NCI-H2171 treated with DMSO at 0.1 percent for 48 hours (cell line): ENCODE data around the gene KCNG2.
"Not testable (repeated sequence)": the region's sequence is repeated elsewhere in the genome, so short reads cannot be mapped to it uniquely, and the experiment has no call there.

Experiments
- DNase-seq: peaks from one replicate; lab custom pipeline; 2025; lab: John Stamatoyannopoulos, UW

KCNG2 gene, protein sequence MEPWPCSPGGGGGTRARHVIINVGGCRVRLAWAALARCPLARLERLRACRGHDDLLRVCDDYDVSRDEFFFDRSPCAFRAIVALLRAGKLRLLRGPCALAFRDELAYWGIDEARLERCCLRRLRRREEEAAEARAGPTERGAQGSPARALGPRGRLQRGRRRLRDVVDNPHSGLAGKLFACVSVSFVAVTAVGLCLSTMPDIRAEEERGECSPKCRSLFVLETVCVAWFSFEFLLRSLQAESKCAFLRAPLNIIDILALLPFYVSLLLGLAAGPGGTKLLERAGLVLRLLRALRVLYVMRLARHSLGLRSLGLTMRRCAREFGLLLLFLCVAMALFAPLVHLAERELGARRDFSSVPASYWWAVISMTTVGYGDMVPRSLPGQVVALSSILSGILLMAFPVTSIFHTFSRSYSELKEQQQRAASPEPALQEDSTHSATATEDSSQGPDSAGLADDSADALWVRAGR

DNA sequence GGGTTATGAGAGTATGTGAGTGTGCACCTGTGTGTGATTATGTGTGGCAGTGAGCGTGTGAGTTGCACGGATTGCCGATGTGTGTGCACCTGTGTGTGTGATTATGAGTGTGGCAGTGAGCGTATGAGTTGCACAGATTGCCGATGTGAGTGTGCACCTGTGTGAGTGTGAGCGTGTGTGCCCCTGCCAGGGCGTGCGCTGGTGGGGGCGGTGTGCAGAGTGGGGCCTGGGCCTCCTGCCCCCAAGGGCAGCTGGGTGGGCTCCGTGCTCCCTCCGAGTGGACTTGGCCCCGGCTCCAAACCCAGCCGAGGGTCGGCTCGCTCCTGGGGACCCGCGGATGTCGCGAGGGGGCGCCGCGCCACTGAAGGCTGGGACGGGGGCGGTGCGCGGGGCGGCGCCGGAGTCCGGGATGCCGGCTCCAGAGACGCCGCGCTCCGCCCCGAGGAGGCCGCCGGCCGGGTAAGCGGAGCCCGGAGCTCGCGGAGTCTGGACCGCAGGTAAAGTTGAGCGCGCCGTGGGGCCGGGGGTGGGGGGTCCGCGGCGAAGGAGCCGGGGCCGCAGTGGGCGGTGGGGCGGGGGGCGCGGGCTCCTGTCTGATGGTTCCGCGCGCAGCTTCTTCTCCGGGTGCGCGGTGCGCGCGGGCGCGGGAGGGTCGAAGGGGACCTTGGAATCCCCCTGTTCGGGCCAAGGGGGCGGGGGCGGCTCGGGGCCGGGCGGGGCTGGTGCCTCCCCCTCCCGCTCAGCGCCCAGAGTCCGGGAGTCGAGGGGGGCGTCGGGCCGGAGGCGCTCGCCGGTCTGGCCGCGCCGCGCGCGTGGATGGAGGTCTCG is at the start of gene KCNG2:
KCNG2 (plus strand) TSS at position 421 of the 828 bp plus-strand sequence. CDS start 65,730 bp downstream, outside the sequence.
- DNase-seq: peak; percentile 11

DNA sequence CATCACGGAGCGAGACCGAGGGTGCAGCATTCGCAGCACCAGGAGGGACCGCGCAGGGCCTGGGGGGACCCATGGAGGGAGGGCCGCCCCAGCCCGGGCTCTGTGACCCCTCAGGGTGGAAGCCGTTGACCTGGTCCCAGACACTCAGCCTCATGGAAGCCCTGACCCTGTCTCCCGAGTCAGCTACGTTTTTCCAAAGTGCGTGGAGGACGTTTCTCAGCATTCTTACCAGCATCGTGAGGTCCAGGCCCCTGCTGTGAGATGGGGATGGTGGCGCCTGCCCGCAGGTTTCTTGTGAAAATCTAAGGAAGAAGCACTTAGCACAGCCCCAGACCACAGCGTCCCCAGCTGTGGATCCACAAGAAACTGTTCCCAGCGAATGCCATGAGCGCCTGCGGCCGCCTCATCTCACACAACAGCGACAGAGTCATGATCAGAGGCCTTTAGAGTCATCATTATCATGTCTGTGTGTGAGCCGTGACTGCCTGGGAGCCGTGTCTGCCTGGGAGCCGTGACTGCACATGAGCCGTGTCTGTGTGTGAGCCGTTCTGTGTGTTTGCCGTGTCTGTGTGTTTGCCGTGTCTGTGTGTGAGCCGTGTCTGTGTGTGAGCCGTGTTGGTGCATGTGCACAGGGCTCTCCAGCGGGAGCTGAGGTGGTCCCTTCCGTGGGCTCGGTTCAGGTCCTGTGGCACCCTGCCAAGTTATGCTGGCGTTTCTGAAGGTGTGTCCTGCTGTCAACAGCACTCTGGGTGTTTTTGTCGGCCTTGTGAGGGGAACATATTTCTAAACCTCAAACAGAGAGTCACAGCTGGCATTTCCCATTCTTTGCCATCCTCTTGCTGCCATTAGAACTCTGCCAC is 49.2 kb upstream of the KCNG2 start:
- DNase-seq: no peak

DNA sequence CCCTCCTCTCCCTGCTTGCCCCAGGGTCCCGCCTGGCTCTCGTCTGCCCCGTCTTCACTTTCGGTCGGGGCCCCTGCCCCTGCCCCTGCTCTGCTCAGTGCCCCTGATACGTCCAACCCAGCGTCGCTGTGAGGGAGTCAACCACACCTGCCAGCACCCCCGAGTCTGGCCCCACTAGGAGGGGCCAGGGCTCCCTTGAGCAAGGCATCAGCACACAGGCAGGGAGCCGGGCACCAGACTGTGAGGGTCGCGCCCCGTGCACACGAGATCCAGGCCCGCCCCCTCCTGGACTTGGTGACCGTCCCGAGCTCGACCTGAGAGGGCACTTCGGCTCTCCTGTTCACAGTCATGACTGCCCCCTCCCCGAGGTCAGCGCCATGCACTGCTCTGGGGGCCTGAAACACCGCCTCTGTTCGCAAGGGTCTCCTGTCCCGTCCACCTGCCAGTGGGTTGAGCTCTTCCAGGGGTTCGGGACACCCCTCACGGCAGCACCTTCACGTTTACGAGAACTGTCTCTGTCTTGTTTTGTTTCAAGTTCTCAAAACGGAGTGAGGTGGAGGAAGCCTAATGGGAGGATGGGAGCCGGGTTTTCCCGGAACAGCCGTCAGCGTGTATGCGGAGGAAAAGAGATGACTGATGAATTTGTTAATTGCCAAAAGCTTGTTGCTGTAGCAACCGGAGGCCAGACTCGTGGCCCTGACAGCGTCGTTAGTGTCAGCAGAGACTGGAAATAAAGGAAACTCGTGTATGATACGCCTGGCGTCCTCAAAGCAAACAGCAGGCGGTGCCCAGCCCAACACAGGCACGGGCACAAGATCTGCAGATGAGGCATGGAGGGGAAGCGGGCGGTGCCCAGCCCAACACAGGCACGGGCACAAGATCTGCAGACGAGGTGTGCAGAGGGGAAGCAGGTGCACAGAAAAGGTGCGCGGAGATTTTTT is 48.2 kb upstream of the KCNG2 start:
- DNase-seq: no peak

DNA sequence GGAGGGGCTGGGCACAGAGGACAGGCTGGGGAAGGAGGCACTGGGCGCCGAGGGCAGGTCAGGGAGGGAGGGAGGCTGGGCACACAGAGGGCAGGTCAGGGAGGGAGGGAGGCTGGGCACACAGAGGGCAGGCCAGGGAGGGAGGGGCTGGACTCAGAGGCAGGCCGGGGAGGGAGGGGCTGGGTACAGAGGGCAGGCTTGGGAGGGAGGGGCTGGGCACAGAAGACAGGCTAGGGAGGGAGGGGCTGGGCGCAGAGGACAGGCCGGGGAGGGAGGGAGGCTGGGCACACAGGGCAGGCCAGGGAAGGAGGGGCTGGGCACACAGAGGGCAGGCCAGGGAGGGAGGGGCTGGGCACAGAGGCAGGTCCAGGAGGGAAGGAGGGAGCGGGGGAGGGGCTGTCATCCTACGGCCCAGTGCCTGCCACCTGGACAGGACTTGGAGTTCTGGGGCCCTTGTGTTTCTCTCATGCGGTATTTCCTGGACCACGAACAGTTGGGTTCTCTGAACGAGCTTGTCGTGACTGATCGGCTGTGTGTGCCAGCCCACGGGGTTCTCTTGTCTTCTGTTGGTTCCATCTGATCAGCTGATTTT is 46.7 kb upstream of the KCNG2 start:
- no peak for DNase-seq

DNA sequence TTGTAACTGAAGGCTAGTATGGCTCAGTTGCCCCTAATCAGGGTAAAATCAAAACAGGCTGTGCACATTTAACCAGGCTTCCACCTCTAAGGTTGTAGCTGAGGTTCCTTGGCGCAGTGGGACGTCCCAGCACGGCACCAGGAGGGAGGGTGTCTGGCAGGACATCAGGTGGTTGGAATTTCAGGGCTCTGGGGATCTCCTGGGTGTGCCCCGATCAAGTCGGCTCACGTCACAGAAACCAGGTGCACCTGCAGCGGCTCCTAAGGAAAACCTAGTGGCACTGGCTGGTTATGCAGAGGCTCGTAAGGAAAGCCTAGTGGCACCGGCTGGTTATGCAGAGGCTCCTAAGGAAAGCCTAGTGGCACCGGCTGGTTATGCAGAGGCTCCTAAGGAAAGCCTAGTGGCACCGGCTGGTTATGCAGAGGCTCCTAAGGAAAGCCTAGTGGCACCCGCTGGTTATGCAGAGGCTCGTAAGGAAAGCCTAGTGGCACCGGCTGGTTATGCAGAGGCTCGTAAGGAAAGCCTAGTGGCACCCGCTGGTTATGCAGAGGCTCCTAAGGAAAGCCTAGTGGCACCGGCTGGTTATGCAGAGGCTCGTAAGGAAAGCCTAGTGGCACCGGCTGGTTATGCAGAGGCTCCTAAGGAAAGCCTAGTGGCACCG is 45.7 kb upstream of the KCNG2 start:
- not testable (repeated sequence) for DNase-seq

DNA sequence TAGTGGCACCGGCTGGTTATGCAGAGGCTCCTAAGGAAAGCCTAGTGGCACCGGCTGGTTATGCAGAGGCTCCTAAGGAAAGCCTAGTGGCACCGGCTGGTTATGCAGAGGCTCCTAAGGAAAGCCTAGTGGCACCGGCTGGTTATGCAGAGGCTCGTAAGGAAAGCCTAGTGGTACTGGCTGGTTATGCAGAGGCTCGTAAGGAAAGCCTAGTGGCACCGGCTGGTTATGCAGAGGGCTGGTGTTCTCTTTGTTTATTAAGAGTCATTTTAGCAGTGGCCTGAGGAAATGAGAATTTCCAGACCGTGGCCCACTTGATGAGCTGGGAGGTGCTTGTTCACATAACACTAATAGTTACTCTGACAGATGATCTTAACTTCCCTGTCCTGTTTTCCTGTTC is 44.8 kb upstream of the KCNG2 start:
- DNase-seq: not testable (repeated sequence)

DNA sequence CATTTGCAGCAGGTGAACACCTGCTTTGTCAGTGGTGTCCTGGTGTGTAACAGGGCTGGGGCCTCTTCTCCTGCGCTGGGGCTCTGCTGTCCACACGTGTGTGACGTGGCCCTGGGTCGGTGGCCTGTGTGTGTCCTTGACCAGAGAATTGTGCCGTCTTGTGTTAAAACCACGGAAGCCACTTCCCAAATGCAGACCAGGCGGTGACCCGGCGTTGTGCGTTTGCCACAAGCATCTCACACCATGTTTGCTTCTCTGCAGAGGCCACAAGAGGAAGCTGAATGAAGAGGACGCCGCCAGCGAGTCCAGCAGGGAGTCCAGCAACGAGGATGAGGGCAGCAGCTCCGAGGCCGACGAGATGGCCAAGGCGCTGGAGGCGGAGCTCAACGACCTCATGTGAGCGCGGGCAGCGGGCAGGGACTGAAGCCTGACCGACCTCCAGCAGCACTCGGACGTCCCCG is 44.3 kb upstream of the KCNG2 start:
- DNase-seq: no peak

DNA sequence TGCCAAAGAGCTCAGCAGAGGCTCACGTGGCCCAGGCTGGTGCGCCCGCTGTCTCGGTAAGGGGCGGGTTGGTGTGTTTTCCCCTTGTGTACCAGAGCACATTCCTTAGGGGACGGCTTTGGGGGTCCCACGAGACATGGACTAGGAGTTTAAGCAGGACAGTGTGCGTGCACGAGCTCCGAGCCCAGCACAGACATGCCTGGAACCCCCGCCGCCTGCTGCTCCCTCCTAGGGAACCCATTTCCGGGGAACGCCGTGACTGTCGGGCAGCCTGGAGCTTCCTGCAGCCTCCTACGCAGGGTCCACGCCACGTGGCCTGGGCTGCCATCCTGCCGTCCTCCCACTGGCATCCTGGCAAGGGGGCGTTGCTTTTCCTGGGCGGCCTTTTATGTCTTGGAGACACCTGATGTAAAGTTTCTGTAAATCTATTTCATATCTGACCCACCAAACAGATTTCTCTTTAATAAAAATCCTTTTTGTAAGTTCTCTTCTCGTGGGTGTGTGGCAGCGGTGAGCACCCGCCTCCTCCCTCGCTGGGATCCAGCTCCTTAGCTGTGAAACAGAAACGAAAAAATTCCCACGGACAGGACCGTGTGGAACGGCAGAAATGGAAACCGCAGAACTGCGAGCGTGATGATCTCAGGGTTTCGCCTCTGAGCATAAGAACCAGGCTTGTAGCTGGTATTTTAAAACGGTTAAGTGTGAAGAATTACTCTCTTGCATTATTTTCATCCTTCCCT is 43.5 kb upstream of the KCNG2 start:
- no peak for DNase-seq

DNA sequence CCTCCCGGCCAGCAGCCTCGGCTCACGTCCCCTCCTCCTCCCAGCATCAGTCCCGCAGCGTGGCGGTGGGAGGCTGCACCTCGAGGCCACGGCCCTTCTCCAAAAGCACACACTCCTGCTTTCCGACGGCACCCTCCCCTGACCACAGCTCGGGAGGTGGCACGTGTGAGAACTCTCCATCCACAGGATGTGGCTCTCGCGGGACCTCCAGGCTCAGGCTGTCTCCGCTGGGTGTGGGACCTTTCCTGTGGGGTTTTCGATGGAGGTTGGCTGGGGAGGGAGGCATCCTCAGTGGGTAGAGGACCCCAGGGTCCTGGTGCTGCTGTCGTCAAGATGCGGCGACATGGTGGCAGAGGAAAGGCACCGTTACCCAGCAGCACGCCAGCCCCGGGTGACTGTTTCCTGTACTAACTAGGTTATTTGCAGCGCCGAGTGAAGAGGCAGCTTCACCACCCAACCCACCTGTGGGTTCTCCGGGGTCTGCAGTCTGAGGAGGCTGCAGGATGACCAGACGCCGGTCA is 42.8 kb upstream of the KCNG2 start:
- no peak for DNase-seq

DNA sequence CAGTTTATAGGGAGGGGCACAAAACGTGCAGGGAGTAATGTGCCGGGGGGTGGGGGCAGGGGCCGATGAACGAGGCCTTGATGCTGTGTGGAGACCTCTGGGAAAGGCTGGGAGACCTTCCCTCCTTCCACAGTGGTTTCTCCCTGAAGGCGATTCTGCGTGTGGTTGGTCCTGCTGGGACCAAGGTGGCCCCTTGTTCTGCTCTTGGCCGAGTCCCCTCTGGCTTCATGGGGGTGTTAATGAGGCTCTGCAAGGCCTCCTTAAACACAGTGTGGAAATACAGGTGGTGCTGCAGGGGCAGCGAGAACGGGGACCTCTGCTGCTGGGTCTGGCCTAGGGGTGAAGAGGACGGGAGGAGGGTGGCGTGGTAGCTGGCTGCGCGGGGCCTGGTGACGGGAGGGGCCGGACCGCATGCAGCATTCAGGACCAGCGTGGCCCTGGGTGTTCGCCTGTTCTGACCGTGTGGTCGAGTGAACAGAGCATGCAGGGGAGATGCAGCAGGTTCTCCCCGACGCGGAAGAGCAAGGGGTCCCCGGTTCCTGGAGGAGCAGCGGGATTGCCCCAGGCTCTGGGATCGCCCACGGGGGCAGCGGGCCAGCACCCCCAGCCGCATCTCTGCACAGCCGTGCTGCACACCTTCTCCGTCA is 42.1 kb upstream of the KCNG2 start:
- DNase-seq: no peak

DNA sequence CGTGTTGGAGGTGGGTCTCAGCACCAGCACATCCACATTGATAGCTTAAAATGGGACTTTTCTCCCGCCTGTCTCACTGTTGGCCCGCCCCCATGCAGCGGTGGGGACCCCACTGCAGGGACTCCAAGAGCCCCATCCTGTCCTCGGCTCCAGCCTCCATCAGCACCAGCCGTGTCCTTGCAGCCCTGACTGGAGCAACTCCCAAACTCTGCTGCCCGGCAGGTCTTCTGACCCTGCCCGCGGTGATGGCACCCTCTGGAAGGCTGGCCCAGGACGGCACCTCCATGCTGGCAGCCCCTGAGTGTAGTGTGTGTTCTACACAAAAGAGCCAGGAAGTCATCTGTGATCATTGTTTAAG is 41.6 kb upstream of the KCNG2 start:
- DNase-seq: no peak

DNA sequence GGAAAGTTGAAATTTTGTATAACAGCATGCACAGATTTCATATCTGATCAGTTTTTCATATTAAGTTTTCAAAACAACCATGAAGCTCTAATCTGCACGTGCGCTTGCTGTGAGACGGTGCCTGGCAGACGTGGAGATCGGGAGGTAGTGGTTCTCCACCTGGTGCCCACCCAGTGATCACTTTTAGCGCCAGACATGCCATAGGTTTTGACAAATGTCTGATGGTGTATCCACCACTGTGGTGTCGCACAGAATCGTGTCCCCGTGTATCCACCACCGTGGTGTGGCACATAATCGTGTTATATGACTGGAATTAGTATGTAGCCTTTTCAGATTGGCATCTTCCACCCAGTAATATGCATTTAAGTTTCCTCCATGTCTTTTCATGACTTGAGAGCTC is 40.9 kb upstream of the KCNG2 start:
- no peak for DNase-seq

DNA sequence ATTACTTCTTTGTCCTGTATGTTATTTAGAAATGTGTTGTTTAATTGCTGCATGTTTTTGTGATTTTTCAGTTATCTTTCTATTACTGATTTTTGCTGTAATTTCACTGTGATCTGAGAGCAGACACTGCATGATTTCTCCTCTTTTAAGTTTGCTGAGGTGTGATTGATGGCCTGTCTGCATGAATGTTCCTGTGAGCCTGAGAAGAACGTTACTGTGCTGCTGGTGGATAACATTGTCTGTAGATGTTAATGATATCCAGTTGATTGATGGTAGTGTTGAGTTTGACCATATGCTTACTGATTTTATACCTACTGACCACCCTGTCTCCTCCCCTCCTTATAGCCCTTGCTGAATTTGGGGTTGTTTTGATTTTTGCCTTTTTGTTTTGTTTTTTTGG is 37.4 kb upstream of the KCNG2 start:
- DNase-seq: no peak

DNA sequence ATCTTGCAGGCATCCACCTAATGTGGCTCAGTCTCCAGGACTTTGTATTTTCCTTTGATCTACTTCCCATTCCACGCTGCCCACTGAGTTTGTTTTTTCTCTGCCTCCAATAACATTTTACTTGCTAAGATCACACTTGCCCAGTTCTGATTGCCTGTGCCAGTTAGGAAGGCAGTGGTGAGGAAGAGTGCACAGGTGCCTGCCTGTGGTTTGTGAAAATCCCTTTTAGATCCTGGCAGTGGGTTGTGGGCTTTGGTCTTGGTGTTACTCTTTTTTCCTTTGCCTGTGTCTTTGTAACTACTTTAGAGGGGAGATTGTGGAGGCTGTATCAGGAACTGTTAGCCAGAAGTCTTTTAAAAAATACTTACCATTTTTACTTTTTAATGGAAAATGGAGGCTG is 36.9 kb upstream of the KCNG2 start:
- no peak for DNase-seq

DNA sequence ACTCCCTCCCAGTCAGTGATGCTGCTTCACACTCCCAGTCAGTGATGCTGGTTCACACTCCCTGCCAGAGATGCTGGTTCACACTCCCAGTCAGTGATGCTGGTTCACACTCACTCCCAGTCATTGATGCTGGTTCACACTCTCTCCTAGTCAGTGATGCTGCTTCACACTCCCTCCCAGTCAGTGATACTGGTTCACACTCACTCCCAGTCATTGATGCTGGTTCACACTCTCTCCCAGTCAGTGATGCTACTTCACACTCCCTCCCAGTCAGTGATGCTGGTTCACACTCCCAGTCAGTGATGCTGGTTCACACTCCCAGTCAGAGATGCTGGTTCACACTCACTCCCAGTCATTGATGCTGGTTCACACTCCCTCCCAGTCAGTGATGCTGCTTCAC is 34.3 kb upstream of the KCNG2 start:
- no peak for DNase-seq

DNA sequence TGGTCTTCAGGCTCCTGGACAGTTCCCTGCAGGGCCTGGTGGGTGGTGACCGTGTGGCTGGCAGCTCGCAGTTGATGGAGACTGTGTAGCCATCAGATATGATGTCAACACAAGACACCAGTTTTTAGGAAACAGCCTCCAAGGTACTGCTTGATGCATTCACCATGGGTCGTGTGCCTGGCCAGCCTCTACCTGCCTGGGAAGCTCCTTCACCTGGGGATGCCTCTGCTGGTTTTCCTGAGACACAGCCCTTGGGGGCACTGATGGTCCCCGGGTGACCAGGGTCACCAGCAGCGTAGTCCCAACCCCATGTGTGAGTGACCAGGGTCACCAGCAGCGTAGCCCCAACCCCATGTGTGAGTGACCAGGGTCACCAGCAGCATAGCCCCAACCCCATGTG is 33.6 kb upstream of the KCNG2 start:
- DNase-seq: no peak

DNA sequence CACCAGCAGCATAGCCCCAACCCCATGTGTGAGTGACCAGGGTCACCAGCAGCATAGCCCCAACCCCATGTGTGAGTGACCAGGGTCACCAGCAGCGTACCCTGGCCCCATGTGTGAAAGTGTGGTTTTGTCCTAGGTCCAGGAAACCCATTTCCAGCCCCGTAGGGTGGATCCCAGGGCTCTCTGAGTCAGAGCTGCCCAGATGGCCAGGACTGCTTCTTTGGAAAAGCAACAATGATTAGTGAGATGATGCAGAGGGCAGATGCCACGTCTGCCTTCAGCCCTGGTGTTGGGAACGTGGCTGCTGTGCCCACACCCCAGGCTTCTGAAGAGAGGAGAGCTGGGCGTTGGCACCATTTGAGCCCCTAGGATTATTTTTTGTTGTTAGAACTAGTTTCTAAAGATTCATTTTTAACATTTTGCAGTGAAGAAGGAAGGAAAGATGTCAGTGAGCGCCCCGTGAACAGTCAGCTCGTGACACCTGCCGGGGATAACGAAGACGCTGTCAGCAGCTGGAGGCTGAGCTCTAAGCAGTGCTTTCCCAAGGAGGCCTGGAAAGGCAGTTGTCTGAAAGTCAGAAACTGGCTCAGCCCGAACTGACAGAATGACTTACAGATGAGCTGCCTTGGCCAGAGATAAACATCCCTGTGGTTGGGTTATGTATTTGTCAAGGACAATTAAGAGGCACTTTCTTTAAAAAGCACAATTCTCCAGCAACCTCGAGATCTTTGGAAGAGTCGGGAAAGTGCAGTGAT is 32.1 kb upstream of the KCNG2 start:
- DNase-seq: no peak

DNA sequence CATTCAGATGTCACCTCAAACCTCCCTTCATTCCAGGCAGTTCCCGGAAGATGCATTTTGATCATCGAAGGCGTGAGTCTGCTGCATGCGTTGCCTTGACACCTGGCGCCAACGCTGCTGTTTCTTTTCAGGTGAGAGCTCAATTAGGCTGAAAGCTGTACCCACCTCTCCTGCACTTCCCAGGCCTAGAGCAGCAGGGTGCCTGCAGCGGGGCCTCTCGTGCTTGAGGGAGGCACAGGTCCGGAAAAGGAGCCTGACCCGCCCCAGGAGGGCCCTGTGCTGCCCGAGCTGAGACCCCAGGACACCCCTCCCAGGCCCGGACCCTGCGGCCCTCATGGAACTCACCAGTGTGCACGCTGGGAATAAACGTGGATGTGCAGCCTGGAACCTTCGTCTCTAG is 31.4 kb upstream of the KCNG2 start:
- DNase-seq: peak; percentile 24
